ENCODE results near the gene ZNF367.
"Not testable (repeated sequence)": the region's sequence is repeated elsewhere in the genome, so short reads cannot be mapped to it uniquely, and the experiment has no call there.

The ZNF367 gene

DNA sequence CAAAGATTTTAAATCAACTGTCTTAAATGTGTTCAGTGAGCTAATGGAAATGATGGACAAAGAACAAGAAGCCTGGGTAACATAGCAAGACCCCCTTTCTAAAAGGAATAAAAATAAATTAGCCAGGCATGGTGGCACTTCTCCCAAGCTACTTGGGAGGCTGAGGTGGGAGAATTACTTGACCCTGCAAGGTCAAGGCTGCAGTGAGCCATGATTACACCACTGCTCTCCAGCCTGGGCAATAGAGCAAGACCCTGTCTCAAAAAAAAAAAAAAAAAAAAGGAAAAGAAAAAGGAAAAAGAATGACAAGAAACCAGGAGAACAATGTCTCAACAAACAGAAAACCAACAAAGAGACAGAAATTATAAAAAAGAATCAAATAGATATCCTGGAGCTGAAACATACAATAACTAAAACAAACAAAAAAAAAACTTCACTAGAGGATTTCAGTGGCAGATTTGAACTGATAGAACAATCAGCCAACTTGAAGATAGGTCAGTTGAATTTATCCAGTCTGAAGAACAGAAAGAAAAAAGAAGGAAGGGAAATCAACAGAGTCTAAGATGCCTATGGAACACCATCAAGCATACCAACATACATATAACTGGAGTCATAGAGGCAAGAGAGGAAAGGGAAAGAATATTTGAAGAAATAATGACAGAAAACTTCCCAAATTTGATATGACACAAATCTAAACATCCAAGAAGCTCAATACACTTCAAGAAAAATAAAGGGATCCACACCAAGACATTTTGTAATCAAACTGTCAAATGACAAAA lies 17.8 kb downstream of the ZNF367 start:
- DNase-seq (ENCODE audit: low read depth, low spot score), result no peak

DNA sequence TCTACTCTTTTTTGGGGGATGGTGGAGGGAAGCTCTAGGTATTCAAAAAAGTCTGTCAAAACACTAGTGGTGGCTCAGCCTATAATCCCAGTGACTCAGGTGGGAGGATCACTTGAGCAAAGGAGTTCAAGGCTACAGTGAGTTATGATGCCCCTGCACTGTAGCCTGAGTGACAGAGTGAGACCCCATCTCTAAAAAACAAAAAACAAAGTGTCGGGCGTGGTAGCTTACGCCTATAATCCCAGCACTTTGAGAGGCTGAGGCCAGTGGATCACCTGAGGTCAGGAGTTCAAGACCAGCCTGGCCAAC lies 18.9 kb downstream of the ZNF367 start:
- no peak for DNase-seq (ENCODE audit: low read depth, low spot score)

- DNase-seq (ENCODE audit: low read depth, low spot score), result no peak
These were observed 19.4 kb downstream of the ZNF367 start for GRCh38 chr9:96398582-96399324.

DNA sequence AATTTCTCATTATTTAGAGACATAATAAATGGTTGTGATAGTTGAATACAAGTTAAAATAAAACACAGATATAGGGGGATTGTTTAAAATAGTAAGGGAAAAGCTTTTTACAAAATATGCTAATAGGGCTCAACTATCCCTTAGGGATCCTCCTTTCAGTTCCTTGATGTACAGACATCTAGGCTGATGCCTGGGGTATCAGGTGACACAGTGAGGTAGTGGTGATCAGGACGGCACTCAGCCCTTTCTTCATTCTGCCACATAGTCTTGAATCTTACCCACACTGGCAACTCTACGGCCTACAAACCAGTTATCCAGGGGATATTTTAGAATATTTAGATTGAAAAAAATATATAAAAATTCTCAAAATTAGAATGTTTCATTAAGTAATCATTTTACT lies 22.2 kb downstream of the ZNF367 start:
- DNase-seq (ENCODE audit: low read depth, low spot score), result no peak

DNA sequence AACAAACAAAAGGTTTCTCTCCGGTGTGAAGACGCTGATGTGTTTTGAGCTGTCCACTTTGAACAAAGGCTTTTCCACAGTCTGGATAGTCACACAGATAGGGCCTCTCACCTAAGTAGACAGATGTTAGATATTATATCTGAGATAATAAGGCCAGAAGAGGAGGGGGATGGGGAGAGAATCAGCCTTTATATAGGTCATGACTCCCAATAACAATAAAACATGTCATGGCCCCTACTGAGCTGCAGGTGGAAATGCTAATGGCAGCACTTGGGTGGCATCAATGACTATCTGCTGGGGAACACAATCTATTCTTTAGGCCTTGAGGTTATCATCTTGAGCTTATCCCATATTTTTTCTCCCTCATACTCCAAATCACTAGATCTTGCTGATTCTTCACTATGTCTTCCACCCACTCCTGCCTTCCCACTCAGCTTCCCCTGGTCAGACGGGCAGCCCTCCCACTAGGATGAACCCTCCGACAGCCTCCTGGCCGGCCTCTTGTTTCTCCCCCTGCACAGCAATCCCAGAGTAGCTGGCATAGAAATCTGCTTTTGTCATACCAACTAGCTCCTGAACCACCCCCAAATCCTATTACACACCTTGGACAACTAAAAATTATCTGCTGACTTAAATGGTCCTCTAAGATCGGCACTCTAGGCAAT lies 23.2 kb downstream of the ZNF367 start:
- DNase-seq (ENCODE audit: low read depth, low spot score), result no peak

DNA sequence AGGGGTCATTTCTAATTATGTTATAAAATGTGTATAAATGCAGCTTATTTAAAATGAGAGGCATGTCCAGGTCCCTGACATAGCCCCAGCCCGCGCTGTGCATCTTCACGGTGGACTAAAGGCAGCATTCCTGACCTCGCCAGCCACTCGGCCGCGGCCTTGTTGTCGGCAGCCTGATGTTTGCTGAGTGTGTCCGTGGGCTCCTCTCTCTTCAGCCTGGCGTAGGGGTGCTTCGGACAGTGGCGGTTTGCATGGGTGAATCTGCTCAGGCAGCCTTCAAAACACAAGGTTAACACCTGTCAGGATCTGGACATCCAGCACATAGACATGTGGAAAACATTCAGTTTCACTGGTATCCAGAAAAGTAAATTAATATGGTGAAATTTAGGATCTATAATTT lies 25.9 kb downstream of the ZNF367 start:
- no peak for DNase-seq (ENCODE audit: low read depth, low spot score)

DNA sequence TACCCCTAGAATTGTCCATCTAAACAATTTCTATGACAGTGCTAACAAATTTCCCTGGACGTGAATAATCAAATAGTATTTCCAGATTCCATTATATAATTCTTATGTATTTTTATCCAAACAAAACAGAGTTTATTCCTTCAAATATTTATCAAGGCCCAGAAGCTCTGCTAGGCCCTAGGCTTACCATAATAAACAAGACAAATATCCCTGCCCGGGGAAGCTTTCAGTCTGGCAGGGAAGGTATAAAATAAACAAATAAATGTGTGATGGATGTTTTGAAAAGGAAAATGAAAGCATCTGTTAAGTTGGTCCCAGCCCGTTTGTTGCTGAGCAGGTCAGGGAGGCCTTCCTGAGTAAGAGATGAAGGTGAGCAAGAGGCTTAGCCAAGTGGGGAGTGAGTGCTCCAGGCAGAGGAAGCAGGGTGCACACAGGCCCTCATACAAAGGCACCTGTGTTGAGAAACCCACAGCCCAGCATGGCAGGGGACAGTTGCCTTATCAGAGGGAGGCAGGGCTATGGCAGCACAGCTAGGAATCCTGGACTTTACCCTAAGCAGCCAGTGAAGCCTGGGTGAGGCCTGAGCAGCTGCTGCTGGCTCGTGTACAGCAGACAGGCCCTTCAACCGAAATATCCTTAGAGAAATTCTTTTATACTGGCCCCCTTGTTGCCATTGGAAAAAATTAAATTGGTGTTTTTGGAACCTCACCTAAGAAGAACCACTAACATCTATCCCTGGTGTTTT lies 27.0 kb downstream of the ZNF367 start:
- no peak for DNase-seq (ENCODE audit: low read depth, low spot score)

- no peak for DNase-seq (ENCODE audit: low read depth, low spot score)
These were observed 30.0 kb downstream of the ZNF367 start for GRCh38 chr9:96388144-96388543.

DNA sequence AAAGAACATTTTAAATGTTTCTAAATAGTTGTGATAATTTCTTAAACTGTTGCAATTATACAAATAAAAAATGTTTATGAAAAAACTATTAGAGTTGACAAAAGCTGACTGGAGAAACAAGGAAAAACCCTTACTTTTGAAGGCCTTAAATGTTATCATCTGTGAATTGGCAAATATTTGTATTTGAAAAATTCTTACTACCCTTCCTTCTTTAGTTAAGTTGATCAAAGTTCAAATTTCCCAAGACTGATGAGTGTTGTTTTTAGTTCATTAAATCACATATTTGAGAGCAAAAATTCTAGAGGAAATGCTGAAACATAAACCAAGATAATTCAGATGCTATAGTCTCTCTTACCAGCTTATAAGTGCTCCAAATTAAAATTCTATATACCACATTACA lies 32.0 kb downstream of the ZNF367 start:
- no peak for DNase-seq (ENCODE audit: low read depth, low spot score)

- DNase-seq (ENCODE audit: low read depth, low spot score), result peak; percentile 82
These were observed 34.8 kb downstream of the ZNF367 start, which contains the start of gene SLC35D2 for GRCh38 chr9:96383165-96383942. TSS of gene SLC35D2 (minus strand) at chr9:96383711. CDS start at chr9:96383634, 77 bp downstream.

GRCh38 chr9:96382839-96383164 lies 35.4 kb downstream of the ZNF367 start:
- DNase-seq (ENCODE audit: low read depth, low spot score), result no peak

DNA sequence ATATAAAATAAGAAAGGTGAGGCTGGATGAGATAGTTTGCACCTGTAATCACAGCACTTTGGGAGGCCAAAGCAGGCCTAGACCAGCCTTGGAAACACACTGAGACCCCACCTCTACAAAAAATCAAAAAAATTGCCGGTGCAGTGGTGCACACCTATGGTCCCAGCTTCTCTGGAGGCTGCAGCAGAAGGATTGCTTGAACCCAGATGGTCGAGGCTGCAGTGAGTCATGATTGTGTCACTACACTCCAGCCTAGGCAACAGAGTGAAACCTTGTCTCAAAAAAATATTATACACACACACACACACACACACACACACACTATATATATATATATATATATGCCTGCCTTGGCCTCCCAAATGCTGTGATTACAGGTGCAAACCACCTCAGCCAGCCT lies 36.0 kb downstream of the ZNF367 start:
- DNase-seq (ENCODE audit: low read depth, low spot score), result no peak

GRCh38 chr9:96381696-96382095 lies 36.5 kb downstream of the ZNF367 start:
- DNase-seq (ENCODE audit: low read depth, low spot score), result no peak

DNA sequence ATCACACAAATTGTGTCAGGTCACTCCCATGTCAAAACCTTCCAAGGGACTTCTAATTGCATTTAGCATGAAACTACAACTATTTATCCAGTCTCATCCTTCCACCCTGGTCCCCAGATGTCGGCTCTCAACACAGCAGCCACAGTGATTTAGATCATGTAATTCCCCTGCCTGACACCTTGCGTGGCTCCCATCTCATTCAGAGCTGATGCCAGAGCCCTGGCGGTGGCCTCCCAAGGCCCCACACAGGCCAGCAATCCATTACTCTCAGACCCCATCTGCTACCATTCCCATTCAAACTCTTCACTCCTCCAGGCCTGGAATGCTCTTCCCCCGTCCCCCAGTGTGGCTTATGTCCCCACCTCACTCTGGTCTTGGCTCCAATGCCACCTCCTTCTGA lies 37.0 kb downstream of the ZNF367 start:
- DNase-seq (ENCODE audit: low read depth, low spot score), result no peak

- DNase-seq (ENCODE audit: low read depth, low spot score), result peak; percentile 45
These were observed 38.7 kb downstream of the ZNF367 start for GRCh38 chr9:96379461-96379860.

GRCh38 chr9:96378187-96378586 lies 40.0 kb downstream of the ZNF367 start:
- no peak for DNase-seq (ENCODE audit: low read depth, low spot score)

DNA sequence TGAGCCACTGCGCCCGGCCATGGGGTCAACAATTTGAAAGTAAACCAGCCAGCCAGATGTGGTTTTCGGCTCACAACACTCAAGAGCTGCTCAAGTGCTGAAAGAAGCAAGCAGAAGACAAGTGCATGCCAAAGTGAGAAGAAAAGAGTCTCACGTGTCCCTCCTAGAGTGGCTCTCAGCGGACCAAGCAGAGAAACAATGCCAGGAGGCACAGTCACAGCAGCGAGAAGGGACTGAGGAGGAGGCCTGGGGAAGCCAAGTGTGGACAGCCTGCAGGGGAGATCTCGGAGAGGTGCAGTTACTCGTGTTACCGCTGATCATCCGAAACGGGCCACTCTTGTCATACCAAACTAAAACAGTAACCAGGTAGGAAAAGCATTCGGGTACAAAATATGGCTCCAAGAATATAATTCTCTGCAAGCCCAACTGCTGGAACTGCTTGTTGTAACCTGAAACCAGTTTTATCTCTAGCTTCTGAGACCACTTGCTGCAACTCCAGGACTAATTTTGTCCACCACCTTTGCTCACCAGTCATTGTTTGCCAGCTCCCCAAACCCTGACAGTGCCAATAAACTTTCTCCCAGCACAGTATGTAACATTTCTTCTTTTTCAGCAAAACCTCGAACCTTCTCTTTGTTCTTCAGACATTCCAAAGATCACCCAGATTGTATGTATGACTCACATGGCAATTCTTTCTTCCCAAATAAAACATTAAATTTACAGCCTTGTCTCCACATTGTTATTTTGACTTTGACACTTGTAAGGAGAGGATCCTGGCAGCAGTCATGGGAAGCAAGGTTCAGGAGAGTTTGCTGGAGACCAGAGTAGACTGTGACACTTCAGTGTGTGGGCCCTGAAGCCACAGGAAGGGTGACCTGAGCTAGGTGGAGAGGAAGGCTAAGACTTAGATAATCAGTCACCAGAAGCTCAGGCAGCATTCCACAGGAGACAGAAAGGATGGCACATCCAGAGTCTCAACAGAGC lies 41.0 kb downstream of the ZNF367 start:
- peak; percentile 72 for DNase-seq (ENCODE audit: low read depth, low spot score)

- not testable (repeated sequence) for DNase-seq (ENCODE audit: low read depth, low spot score)
These were observed 42.7 kb downstream of the ZNF367 start for GRCh38 chr9:96375507-96375906.

DNA sequence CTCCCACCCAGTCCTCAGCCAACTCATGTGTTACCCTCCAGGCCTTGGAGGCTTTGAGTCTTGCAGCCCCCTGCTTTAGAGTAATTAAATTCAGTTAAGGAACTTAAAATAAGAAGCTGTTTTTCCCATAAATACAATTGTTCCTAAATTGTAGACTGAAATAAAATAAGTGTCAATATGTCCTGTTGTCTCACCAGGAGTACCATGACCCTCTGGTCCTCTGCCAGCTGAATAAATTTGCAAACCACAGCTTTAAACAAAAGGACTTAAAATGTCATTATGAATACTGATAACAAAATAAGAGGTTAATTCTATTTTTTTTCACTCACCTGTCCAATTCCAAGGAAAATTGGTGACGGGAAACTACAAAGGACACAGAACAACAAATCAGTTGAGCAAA lies 50.2 kb downstream of the ZNF367 start:
- DNase-seq (ENCODE audit: low read depth, low spot score), result no peak
